ENCODE measurements around the gene PRSS12.

DNA sequence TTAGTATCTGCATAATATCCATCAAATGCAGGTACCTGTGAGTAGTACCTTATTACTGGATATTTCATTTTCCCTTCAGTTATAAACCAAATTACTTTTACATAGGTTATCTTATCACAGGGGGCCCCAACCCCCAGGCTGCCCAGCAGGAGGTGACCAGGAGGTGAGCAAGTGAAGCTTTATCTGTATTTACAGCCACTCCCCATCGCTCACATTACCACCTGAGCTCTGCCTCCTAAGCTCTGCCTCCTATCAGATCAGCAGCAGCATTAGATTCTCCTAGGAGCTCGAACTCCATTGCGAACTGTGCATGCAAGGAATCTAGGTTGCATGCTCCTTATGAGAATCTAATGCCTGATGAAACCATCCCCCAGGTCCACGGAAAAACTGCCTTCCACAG is 6.3 kb downstream of the PRSS12 start:
- no peak for TF ChIP-seq POLR2A (IDR thresholded peaks at IDR 0.05)
- TF ChIP-seq, protein P1, sequence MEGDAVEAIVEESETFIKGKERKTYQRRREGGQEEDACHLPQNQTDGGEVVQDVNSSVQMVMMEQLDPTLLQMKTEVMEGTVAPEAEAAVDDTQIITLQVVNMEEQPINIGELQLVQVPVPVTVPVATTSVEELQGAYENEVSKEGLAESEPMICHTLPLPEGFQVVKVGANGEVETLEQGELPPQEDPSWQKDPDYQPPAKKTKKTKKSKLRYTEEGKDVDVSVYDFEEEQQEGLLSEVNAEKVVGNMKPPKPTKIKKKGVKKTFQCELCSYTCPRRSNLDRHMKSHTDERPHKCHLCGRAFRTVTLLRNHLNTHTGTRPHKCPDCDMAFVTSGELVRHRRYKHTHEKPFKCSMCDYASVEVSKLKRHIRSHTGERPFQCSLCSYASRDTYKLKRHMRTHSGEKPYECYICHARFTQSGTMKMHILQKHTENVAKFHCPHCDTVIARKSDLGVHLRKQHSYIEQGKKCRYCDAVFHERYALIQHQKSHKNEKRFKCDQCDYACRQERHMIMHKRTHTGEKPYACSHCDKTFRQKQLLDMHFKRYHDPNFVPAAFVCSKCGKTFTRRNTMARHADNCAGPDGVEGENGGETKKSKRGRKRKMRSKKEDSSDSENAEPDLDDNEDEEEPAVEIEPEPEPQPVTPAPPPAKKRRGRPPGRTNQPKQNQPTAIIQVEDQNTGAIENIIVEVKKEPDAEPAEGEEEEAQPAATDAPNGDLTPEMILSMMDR (IDR thresholded peaks at IDR 0.05), result no peak

Measured in stomach (tissue), 4 donors.